Liver (tissue), 3 donors: ENCODE measurements around the gene CMTM2.

ENCODE experiments used
- ATF3 ChIP-seq: IDR thresholded peaks from 2 replicates; pipeline ENCODE4 v1.6.1; 2016; ENCODE audit warnings: antibody characterized with exemption
- FOXA1 ChIP-seq: IDR thresholded peaks from 2 replicates; pipeline ENCODE4 v1.6.1; 2016; ENCODE audit warnings: antibody characterized with exemption
- JUND ChIP-seq, 2 donors: IDR thresholded peaks; 2 replicates each; pipeline ENCODE4 v1.6.1; 2016; ENCODE audit warnings: antibody characterized with exemption in 2 of 2
- RAD21 ChIP-seq, 2 donors: IDR thresholded peaks; 2 replicates each; pipeline ENCODE4 v1.6.1; 2016; ENCODE audit warnings: antibody characterized with exemption in 2 of 2, mild to moderate bottlenecking in 2 of 2
- REST ChIP-seq: IDR thresholded peaks from 2 replicates; pipeline ENCODE4 v1.6.1; 2016; ENCODE audit warnings: antibody characterized with exemption, mild to moderate bottlenecking
- SP1 ChIP-seq: IDR thresholded peaks from 2 replicates; pipeline ENCODE4 v1.6.1; 2018; ENCODE audit warnings: antibody characterized with exemption, mild to moderate bottlenecking
- TF ChIP-seq, protein P1 (sequence below): fragments of 150-350 bp; IDR thresholded peaks from 2 replicates; pipeline ENCODE4 v1.5.1; 2017; ENCODE audit warnings: improper control_type of control experiment, low read depth, low read length; ENCODE audit not compliant: missing input control
- donor health status: healthy.
- donor health status: healthy.

GRCh38 chr16:66562986-66563385 is 16.3 kb upstream of the CMTM2 start:
- TF ChIP-seq, protein P1, sequence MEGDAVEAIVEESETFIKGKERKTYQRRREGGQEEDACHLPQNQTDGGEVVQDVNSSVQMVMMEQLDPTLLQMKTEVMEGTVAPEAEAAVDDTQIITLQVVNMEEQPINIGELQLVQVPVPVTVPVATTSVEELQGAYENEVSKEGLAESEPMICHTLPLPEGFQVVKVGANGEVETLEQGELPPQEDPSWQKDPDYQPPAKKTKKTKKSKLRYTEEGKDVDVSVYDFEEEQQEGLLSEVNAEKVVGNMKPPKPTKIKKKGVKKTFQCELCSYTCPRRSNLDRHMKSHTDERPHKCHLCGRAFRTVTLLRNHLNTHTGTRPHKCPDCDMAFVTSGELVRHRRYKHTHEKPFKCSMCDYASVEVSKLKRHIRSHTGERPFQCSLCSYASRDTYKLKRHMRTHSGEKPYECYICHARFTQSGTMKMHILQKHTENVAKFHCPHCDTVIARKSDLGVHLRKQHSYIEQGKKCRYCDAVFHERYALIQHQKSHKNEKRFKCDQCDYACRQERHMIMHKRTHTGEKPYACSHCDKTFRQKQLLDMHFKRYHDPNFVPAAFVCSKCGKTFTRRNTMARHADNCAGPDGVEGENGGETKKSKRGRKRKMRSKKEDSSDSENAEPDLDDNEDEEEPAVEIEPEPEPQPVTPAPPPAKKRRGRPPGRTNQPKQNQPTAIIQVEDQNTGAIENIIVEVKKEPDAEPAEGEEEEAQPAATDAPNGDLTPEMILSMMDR = no peak
- TF ChIP-seq SP1 (no peak), REST (no peak), FOXA1 (no peak), JUND (IDR thresholded peaks at IDR 0.05) (no peak), RAD21 (IDR thresholded peaks at IDR 0.05) (no peak), ATF3 (no peak)
